ENCODE results near the gene CKB. TPM values are rescaled to one million over a fixed set of nuclear protein-coding genes. Genes with fewer than 3 reads are reported as not detected.
A peak's percentile ranks its signal among the peaks of the same experiment; 100 is the strongest.

The CKB gene
- total and polyA plus RNA-seq, 9 of the 15 experiments (the other 6 are each of a cell fraction or from before 2014, with no cell fraction given): 23.9 to 692 (median 132) TPM

DNA sequence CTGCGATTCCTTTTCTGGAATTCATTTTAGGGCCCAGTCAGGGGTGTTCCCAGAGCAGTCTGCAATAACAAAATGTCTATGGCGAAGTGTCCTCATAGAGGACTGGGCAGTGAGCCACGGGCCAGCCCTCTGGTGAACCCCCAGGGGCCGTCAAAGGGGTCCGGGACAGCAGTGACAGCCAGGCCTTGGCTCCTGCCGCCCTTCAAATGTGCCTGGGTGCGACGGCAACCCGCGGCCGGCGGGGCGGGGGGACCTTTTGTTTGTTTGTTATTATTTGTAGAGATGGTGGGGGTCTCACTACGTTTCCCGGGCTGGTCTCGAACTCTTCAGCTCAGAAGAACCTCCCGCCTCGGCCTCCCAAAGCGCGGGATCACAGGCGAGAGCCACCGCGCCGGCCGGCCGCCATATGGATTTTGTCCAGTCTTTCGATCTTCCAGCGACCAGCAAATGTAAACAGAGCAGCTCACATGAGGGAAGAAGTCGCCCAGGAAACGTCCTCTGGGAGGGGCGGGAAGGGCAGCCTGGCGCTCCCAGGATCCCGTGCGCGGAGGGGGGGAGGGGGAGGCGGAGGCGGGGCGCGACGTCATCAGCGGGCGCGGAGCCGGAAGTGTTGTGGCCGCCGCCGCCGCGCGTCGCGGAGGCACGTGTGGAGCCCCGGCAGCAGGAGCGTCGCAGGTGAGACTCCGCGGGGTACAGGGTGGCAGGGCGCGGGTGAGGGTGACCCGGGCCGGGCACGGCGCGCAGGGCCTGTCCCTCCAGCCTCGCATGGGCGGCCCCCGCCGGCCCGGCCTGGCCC is 6.2 kb upstream of the CKB start, which contains the start of gene TRMT61A (continued):
- no peak for TF ChIP-seq PCBP2 (IDR thresholded peaks at IDR 0.05; ENCODE audit: low read depth, low read length, poor library complexity, severe bottlenecking)
- TF ChIP-seq, protein P1, sequence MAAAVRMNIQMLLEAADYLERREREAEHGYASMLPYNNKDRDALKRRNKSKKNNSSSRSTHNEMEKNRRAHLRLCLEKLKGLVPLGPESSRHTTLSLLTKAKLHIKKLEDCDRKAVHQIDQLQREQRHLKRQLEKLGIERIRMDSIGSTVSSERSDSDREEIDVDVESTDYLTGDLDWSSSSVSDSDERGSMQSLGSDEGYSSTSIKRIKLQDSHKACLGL (CRISPR knock-in tag; IDR thresholded peaks at IDR 0.05; ENCODE audit: borderline replicate concordance, poor library complexity, severe bottlenecking): peak; percentile 98
- peak; percentile 94 for TF ChIP-seq CREM (IDR thresholded peaks at IDR 0.05; ENCODE audit: low read depth)
- TF ChIP-seq PHF20 (IDR thresholded peaks at IDR 0.05; ENCODE audit: partially characterized antibody): peak; percentile 43
- no peak for TF ChIP-seq MTF1 (CRISPR knock-in tag; IDR thresholded peaks at IDR 0.05; ENCODE audit: borderline replicate concordance)
- TF ChIP-seq MYC (IDR thresholded peaks at IDR 0.05; ENCODE audit: low read depth, low read length): peak; percentile 84
- TF ChIP-seq MYC (CRISPR knock-in tag; IDR thresholded peaks at IDR 0.05; ENCODE audit: borderline replicate concordance, low read depth): 0 out of 2 replicates have a peak, but pooled peaks have one; percentile 28
- no peak for TF ChIP-seq SMC3 (conservative IDR thresholded peaks at IDR 0.05; ENCODE audit: insufficient read depth, low read depth, low read length)
- TF ChIP-seq ZNF589 (CRISPR knock-in tag; IDR thresholded peaks at IDR 0.05; ENCODE audit: low read depth): no peak
- TF ChIP-seq MYBL2 (IDR thresholded peaks at IDR 0.05; ENCODE audit: low read depth): no peak
- TF ChIP-seq MYBL2 (CRISPR knock-in tag; IDR thresholded peaks at IDR 0.05; ENCODE audit: borderline replicate concordance): no peak
- no peak for TF ChIP-seq ZBTB1 (CRISPR knock-in tag; IDR thresholded peaks at IDR 0.05; ENCODE audit: borderline replicate concordance, low read depth)
- no peak for TF ChIP-seq NBN (IDR thresholded peaks at IDR 0.05; ENCODE audit: low read depth)
- no peak for TF ChIP-seq COPS2 (conservative IDR thresholded peaks at IDR 0.05)
- TF ChIP-seq, protein P2, sequence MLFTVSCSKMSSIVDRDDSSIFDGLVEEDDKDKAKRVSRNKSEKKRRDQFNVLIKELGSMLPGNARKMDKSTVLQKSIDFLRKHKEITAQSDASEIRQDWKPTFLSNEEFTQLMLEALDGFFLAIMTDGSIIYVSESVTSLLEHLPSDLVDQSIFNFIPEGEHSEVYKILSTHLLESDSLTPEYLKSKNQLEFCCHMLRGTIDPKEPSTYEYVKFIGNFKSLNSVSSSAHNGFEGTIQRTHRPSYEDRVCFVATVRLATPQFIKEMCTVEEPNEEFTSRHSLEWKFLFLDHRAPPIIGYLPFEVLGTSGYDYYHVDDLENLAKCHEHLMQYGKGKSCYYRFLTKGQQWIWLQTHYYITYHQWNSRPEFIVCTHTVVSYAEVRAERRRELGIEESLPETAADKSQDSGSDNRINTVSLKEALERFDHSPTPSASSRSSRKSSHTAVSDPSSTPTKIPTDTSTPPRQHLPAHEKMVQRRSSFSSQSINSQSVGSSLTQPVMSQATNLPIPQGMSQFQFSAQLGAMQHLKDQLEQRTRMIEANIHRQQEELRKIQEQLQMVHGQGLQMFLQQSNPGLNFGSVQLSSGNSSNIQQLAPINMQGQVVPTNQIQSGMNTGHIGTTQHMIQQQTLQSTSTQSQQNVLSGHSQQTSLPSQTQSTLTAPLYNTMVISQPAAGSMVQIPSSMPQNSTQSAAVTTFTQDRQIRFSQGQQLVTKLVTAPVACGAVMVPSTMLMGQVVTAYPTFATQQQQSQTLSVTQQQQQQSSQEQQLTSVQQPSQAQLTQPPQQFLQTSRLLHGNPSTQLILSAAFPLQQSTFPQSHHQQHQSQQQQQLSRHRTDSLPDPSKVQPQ (CRISPR knock-in tag; IDR thresholded peaks at IDR 0.05; ENCODE audit: borderline replicate concordance): no peak
- peak; percentile 80 for TF ChIP-seq SIN3B (IDR thresholded peaks at IDR 0.05; ENCODE audit: low read depth)
- TF ChIP-seq PRPF4 (IDR thresholded peaks at IDR 0.05; ENCODE audit: insufficient read depth, low read depth, low read length, poor library complexity, severe bottlenecking): no peak
- TF ChIP-seq HDAC1 (IDR thresholded peaks at IDR 0.05): peak in 1 of 2 experiments; percentile 93; a peak in 2 of 4 replicates
- TF ChIP-seq BHLHE40 (IDR thresholded peaks at IDR 0.05; ENCODE audit: low read length): peak; percentile 88
- TF ChIP-seq ZNF347 (CRISPR knock-in tag; IDR thresholded peaks at IDR 0.05; ENCODE audit: low read depth): no peak
- no peak for TF ChIP-seq ZNF830 (CRISPR knock-in tag; IDR thresholded peaks at IDR 0.05)
